ENCODE measurements around the gene ACTL8.

Gene ACTL8

GRCh38 chr1:17808816-17809215, 53.7 kb downstream of the ACTL8 start:
- no peaks in the 10 kb centered on the region for H3K36me3 ChIP-seq (ENCODE audit: control insufficient read depth in 1 of 2, insufficient read depth in 2 of 2, low read length in 2 of 2)
- no peak overlapping the region for H3K27ac ChIP-seq (ENCODE audit: low read length)
- no peaks in the 10 kb centered on the region for H3K27me3 ChIP-seq (ENCODE audit: low read depth, low read length)
- H3K4me3 ChIP-seq (ENCODE audit: low read depth in 1 of 2, low read length in 2 of 2) = no peak overlapping the region
- H3K9me3 ChIP-seq (ENCODE audit: control insufficient read depth in 1 of 2, low read length in 2 of 2) = no peaks in the 10 kb centered on the region
- H3K4me1 ChIP-seq (ENCODE audit: control insufficient read depth in 1 of 2, insufficient read depth in 2 of 2, low read length in 2 of 2) = no peaks in the 10 kb centered on the region

DNA sequence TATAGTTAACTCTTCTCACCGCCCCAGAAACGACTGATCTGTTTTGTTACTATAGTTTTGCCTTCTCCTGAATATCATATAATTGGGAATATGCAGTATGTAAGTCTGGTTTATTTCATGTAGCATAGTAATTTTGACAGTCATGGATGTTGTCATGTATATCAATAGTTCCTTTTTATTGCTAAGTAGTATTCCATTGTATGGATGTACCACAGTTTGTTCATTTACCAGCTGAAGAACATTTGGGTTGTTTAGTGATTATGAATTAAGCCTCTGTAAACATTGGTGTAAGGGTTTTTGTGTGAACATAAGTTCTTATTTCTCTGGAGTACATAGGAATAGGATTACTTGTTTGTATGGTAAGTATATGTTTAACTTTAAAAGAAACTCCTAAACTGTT, 55.5 kb downstream of the ACTL8 start:
- no peaks in the 10 kb centered on the region for H3K36me3 ChIP-seq (ENCODE audit: control insufficient read depth in 1 of 2, insufficient read depth in 2 of 2, low read length in 2 of 2)

GRCh38 chr1:17816511-17816910, 61.4 kb downstream of the ACTL8 start:
- Histone ChIP-seq H3K27me3 (ENCODE audit: low read depth, low read length) (no peaks in the 10 kb centered on the region), H3K27ac (ENCODE audit: low read length) (no peak overlapping the region), H3K36me3 (ENCODE audit: control insufficient read depth in 1 of 2, insufficient read depth in 2 of 2, low read length in 2 of 2) (no peaks in the 10 kb centered on the region), H3K9me3 (ENCODE audit: control insufficient read depth in 1 of 2, low read length in 2 of 2) (peaks cover 0 to 7% of the 10 kb centered on the region in 2 donors), H3K4me1 (ENCODE audit: control insufficient read depth in 1 of 2, insufficient read depth in 2 of 2, low read length in 2 of 2) (no peaks in the 10 kb centered on the region), H3K4me3 (ENCODE audit: low read depth in 1 of 2, low read length in 2 of 2) (no peak overlapping the region)

More for the DNA sequence above, 55.5 kb downstream of the ACTL8 start:
- Histone ChIP-seq H3K9me3 (ENCODE audit: control insufficient read depth in 1 of 2, low read length in 2 of 2) (peaks cover 0 to 6% of the 10 kb centered on the region in 2 donors), H3K27me3 (ENCODE audit: low read depth, low read length) (no peaks in the 10 kb centered on the region), H3K4me3 (ENCODE audit: low read depth in 1 of 2, low read length in 2 of 2) (no peak overlapping the region), H3K4me1 (ENCODE audit: control insufficient read depth in 1 of 2, insufficient read depth in 2 of 2, low read length in 2 of 2) (no peaks in the 10 kb centered on the region), H3K27ac (ENCODE audit: low read length) (no peak overlapping the region)

DNA sequence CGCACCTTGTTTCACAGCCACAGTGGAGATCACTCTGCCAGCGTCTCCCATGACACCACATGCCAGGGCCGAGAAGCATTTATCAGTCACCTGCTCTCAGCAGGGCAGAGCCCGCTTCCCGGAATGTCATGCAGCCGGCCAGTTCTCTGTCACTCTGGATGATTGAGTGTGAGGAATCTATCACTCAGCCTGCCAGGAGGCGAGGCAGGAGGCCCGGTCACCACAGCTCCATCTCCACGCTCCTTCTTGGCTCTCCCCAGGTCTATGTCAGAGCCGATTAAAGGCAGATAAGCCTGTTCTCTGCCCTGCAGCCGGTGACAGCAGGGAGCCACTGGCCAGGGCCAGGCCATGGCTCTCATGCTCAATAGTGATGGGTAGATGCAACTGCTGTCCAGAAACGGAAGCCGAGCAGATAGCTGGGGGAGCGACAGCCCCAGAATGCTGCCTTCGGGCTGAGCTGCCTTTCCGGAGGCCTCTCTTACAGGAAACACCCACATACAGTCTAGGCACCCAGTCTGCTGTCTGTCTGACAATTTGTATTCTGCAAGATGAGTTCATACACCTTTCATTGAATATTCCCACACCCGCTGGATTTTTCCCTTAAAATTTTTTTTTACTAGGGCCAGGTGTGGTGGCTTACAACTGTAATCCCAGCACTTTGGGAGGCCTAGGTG, 64.1 kb downstream of the ACTL8 start:
- no peak overlapping the region for H3K4me3 ChIP-seq (ENCODE audit: low read depth in 1 of 2, low read length in 2 of 2)
- H3K9me3 ChIP-seq (ENCODE audit: control insufficient read depth in 1 of 2, low read length in 2 of 2) = peaks cover 0 to 7% of the 10 kb centered on the region in 2 donors
- no peaks in the 10 kb centered on the region for H3K4me1 ChIP-seq (ENCODE audit: control insufficient read depth in 1 of 2, insufficient read depth in 2 of 2, low read length in 2 of 2)
- H3K27me3 ChIP-seq (ENCODE audit: low read depth, low read length) = no peaks in the 10 kb centered on the region
- H3K27ac ChIP-seq (ENCODE audit: low read length) = no peak overlapping the region
- H3K36me3 ChIP-seq (ENCODE audit: control insufficient read depth in 1 of 2, insufficient read depth in 2 of 2, low read length in 2 of 2) = no peaks in the 10 kb centered on the region

GRCh38 chr1:17820198-17820597, 65.1 kb downstream of the ACTL8 start:
- Histone ChIP-seq H3K36me3 (ENCODE audit: control insufficient read depth in 1 of 2, insufficient read depth in 2 of 2, low read length in 2 of 2) (no peaks in the 10 kb centered on the region), H3K27ac (ENCODE audit: low read length) (no peak overlapping the region), H3K4me1 (ENCODE audit: control insufficient read depth in 1 of 2, insufficient read depth in 2 of 2, low read length in 2 of 2) (no peaks in the 10 kb centered on the region), H3K9me3 (ENCODE audit: control insufficient read depth in 1 of 2, low read length in 2 of 2) (peaks cover 0 to 3% of the 10 kb centered on the region in 2 donors), H3K4me3 (ENCODE audit: low read depth in 1 of 2, low read length in 2 of 2) (no peak overlapping the region), H3K27me3 (ENCODE audit: low read depth, low read length) (no peaks in the 10 kb centered on the region)

- Histone ChIP-seq H3K4me3 (ENCODE audit: low read depth in 1 of 2, low read length in 2 of 2) (no peak overlapping the region), H3K36me3 (ENCODE audit: control insufficient read depth in 1 of 2, insufficient read depth in 2 of 2, low read length in 2 of 2) (no peaks in the 10 kb centered on the region), H3K4me1 (ENCODE audit: control insufficient read depth in 1 of 2, insufficient read depth in 2 of 2, low read length in 2 of 2) (no peaks in the 10 kb centered on the region)
These were observed 67.8 kb downstream of the ACTL8 start for GRCh38 chr1:17822741-17823426.

DNA sequence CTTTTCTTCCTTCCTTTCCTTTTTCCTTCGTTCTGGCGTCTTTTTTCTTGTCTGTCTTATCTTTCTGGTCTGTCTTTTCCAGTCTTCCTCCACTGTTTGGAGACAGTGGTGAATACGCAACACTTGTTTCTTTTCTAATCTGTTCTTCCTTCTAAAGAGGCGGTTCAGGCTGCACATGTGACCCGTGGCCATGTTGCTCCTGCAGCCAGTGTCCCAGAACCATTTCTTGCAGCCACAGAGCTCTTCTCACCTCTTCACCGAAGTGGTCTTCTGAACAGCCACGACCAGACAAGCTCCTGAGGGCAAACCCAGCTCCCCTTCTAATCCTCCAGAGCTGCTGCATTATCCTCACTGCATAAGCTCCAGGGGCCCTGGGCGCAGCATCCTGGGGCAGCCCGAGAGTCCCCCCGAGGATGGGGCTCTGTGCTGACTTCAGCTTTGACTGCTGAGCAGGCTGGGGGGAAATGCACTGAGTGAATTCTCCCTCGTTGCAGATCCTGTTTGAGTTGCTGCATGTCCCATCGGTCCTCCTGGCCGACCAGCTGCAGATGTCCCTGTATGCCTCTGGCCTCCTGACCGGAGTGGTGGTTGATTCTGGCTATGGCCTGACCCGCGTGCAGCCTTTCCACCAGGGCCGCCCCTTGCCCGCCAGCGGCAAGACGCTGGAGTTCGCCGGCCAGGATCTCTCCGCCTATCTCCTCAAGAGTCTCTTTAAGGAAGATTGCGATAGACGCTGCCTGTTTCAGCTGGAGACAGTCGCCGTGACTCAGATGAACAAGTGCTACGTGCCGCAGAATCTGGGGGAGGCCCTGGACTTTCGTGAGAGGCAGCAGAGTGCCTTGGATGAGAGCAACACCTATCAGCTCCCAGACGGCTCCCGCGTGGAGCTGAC, 70.4 kb downstream of the ACTL8 start:
- no peaks in the 10 kb centered on the region for H3K9me3 ChIP-seq (ENCODE audit: control insufficient read depth in 1 of 2, low read length in 2 of 2)
- no peaks in the 10 kb centered on the region for H3K27me3 ChIP-seq (ENCODE audit: low read depth, low read length)
- no peak overlapping the region for H3K27ac ChIP-seq (ENCODE audit: low read length)
- no peaks in the 10 kb centered on the region for H3K36me3 ChIP-seq (ENCODE audit: control insufficient read depth in 1 of 2, insufficient read depth in 2 of 2, low read length in 2 of 2)
- H3K4me1 ChIP-seq (ENCODE audit: control insufficient read depth in 1 of 2, insufficient read depth in 2 of 2, low read length in 2 of 2) = no peaks in the 10 kb centered on the region
- H3K4me3 ChIP-seq (ENCODE audit: low read depth in 1 of 2, low read length in 2 of 2) = no peak overlapping the region

More at GRCh38 chr1:17822741-17823426, 67.8 kb downstream of the ACTL8 start:
- Histone ChIP-seq H3K9me3 (ENCODE audit: control insufficient read depth in 1 of 2, low read length in 2 of 2) (no peaks in the 10 kb centered on the region), H3K27ac (ENCODE audit: low read length) (no peak overlapping the region), H3K27me3 (ENCODE audit: low read depth, low read length) (no peaks in the 10 kb centered on the region)

GRCh38 chr1:17826165-17826488, 71.0 kb downstream of the ACTL8 start:
- H3K27me3 ChIP-seq (ENCODE audit: low read depth, low read length) = no peaks in the 10 kb centered on the region
- H3K4me1 ChIP-seq (ENCODE audit: control insufficient read depth in 1 of 2, insufficient read depth in 2 of 2, low read length in 2 of 2) = no peaks in the 10 kb centered on the region
- H3K4me3 ChIP-seq (ENCODE audit: low read depth in 1 of 2, low read length in 2 of 2) = no peak overlapping the region
- H3K27ac ChIP-seq (ENCODE audit: low read length) = no peak overlapping the region
- no peaks in the 10 kb centered on the region for H3K36me3 ChIP-seq (ENCODE audit: control insufficient read depth in 1 of 2, insufficient read depth in 2 of 2, low read length in 2 of 2)
- H3K9me3 ChIP-seq (ENCODE audit: control insufficient read depth in 1 of 2, low read length in 2 of 2) = no peaks in the 10 kb centered on the region

DNA sequence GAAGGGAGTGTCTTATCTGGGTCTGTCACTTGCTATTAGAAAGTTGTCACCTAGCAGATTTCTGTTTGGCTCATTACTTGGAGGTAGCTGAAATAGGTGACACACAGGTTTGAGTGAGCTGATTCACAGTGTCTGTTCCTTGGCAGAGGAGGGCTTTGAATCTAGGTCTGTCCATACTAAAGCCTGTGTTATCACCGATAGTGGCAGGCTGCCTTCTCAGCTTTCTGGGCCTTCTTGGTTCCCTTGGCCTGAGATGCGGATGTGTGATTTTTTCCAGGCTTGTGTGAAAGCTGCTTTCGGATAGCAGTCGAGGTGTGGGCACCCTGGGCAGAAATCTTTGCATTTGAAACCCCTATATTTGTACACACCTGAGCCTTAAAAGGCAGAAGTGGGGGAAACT, 73.9 kb downstream of the ACTL8 start:
- no peaks in the 10 kb centered on the region for H3K27me3 ChIP-seq (ENCODE audit: low read depth, low read length)

GRCh38 chr1:17829579-17829978, 74.4 kb downstream of the ACTL8 start:
- Histone ChIP-seq H3K27me3 (ENCODE audit: low read depth, low read length) (no peaks in the 10 kb centered on the region), H3K9me3 (ENCODE audit: control insufficient read depth in 1 of 2, low read length in 2 of 2) (no peaks in the 10 kb centered on the region), H3K27ac (ENCODE audit: low read length) (no peak overlapping the region)

More for the DNA sequence above, 73.9 kb downstream of the ACTL8 start:
- Histone ChIP-seq H3K4me1 (ENCODE audit: control insufficient read depth in 1 of 2, insufficient read depth in 2 of 2, low read length in 2 of 2) (no peaks in the 10 kb centered on the region), H3K9me3 (ENCODE audit: control insufficient read depth in 1 of 2, low read length in 2 of 2) (no peaks in the 10 kb centered on the region), H3K36me3 (ENCODE audit: control insufficient read depth in 1 of 2, insufficient read depth in 2 of 2, low read length in 2 of 2) (no peaks in the 10 kb centered on the region), H3K4me3 (ENCODE audit: low read depth in 1 of 2, low read length in 2 of 2) (no peak overlapping the region), H3K27ac (ENCODE audit: low read length) (no peak overlapping the region)

GRCh38 chr1:17831597-17831996, 76.5 kb downstream of the ACTL8 start:
- no peaks in the 10 kb centered on the region for H3K4me1 ChIP-seq (ENCODE audit: control insufficient read depth in 1 of 2, insufficient read depth in 2 of 2, low read length in 2 of 2)
- no peak overlapping the region for H3K27ac ChIP-seq (ENCODE audit: low read length)
- H3K9me3 ChIP-seq (ENCODE audit: control insufficient read depth in 1 of 2, low read length in 2 of 2) = no peaks in the 10 kb centered on the region
- no peak overlapping the region for H3K4me3 ChIP-seq (ENCODE audit: low read depth in 1 of 2, low read length in 2 of 2)
- H3K27me3 ChIP-seq (ENCODE audit: low read depth, low read length) = no peaks in the 10 kb centered on the region
- H3K36me3 ChIP-seq (ENCODE audit: control insufficient read depth in 1 of 2, insufficient read depth in 2 of 2, low read length in 2 of 2) = no peaks in the 10 kb centered on the region

More at GRCh38 chr1:17829579-17829978, 74.4 kb downstream of the ACTL8 start:
- Histone ChIP-seq H3K4me3 (ENCODE audit: low read depth in 1 of 2, low read length in 2 of 2) (no peak overlapping the region), H3K36me3 (ENCODE audit: control insufficient read depth in 1 of 2, insufficient read depth in 2 of 2, low read length in 2 of 2) (no peaks in the 10 kb centered on the region), H3K4me1 (ENCODE audit: control insufficient read depth in 1 of 2, insufficient read depth in 2 of 2, low read length in 2 of 2) (no peaks in the 10 kb centered on the region)
